HG03045 (cell line): ENCODE measurements around the gene PPP1R27.

Source experiments
- ATAC-seq: cut with Tn5 transposase; IDR thresholded peaks from one replicate; pipeline ENCODE4 v1.9.1; 2021; ENCODE audit warnings: mild to moderate bottlenecking, moderate library complexity; ENCODE audit not compliant: unreplicated experiment

Gene PPP1R27

GRCh38 chr17:81807210-81807719, 27.6 kb downstream of the PPP1R27 start:
- no peak for ATAC-seq

GRCh38 chr17:81806461-81807209, 28.2 kb downstream of the PPP1R27 start:
- ATAC-seq, result no peak

GRCh38 chr17:81805707-81806460, 29.0 kb downstream of the PPP1R27 start:
- no peak for ATAC-seq

- no peak for ATAC-seq
These were observed 30.1 kb downstream of the PPP1R27 start for GRCh38 chr17:81804559-81805399.

- ATAC-seq, result no peak
These were observed 30.9 kb downstream of the PPP1R27 start, which contains the start of gene GCGR for GRCh38 chr17:81803728-81804558. TSS of gene GCGR (plus strand) at chr17:81804150. CDS start at chr17:81809019, 4,869 bp downstream.

- ATAC-seq, result no peak
These were observed 31.8 kb downstream of the PPP1R27 start for GRCh38 chr17:81802856-81803643.

GRCh38 chr17:81802048-81802758, 32.6 kb downstream of the PPP1R27 start:
- no peak for ATAC-seq

- no peak for ATAC-seq
These were observed 33.5 kb downstream of the PPP1R27 start for GRCh38 chr17:81801327-81801726.

- no peak for ATAC-seq
These were observed 40.3 kb downstream of the PPP1R27 start for GRCh38 chr17:81794509-81794908.

GRCh38 chr17:81794074-81794476, 40.8 kb downstream of the PPP1R27 start:
- ATAC-seq, result no peak

GRCh38 chr17:81792675-81793615, 41.9 kb downstream of the PPP1R27 start:
- no peak for ATAC-seq
